Dedifferentiated amniotic fluid mesenchymal stem cell (primary cell): ENCODE measurements around the gene RRP1B.

Source experiments
- DNase-seq: peaks from one replicate; pipeline ENCODE4 v3.0.0-alpha.2; 2016; ENCODE audit errors: extremely low spot score

Gene RRP1B

DNA sequence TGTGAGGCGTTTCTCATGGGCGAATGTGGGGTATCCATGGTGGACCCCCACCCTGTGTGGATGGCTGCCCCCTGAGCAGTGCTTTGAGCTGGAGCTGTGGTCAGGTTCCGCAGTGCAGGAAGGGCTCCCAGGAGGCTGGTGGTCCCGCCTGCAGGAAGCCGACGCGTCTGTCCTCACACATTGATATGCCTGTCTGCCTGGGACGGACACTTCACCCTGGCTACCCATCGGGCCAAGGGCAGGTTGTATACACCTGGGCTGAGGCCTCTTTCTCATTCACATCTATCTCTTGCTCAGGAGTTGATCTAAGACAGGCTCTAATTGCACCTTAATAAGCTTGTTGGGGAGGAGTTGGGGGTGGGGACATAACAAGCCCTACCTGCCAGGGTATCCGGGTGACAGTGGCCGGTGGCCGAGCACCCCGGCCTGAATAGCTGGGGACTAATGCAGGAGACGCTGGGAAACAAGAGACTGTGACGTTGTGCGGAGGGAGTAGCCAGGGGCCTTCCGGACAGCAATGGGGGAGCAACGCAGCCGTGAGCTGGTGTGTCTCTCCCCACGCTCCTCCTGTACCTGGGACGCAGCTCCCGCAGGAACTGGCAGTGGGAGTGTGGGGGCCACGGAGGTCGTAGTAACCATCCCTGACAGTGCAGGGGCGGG, 81.3 kb downstream of the RRP1B start:
- DNase-seq = no peak

DNA sequence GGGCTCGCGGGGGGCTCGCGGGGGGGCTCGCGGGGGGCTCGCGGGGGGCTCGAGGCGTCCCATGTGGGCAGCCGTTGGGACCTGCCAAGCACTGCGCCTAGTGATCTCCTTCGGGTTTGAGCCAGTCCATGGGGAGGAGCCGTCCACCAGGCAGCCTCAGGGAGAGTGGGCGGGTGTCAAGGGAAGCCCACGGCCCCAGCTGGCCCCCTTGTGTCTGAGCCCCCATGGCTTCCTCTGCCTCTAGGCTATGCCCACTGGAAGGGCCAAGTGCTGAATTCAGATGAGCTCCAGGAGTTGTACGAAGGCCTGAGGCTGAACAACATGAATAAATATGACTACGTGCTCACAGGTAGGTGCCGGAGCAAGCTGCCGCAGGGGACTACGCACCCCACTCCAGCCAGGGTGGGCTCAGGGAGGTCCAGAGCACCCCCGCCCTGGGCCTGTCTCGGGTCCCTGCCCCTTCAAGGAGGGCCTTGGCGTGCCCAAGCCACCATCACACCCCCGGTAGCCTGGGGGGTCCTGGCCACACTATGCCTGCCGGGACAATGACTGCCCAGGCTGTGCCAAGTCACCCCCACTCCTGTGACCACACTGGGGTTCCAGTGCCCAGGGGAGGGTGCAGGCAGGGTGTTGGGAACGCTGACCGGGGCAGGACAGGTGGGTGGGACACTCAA, 82.2 kb downstream of the RRP1B start:
- DNase-seq = no peak

DNA sequence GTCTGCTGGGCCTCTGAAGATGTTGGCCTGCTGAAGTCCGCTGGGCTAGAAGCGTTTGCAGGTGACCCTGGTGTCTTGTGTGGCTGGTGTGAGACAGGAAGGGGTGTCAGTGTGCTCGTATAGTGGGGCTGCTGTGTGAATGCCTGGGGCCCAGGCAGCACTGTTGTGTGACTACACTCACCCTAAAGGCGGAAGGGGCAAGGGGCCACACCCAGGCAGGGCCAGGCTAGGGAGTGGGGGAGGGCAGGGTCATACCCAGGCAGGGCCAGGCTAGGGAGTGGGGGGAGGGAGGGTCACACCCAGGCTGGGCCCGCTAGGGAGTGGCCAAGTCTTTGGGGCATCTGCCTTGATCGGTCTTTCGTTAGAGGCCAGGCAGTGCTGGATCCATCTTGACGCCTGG, 84.6 kb downstream of the RRP1B start:
- no peak for DNase-seq

DNA sequence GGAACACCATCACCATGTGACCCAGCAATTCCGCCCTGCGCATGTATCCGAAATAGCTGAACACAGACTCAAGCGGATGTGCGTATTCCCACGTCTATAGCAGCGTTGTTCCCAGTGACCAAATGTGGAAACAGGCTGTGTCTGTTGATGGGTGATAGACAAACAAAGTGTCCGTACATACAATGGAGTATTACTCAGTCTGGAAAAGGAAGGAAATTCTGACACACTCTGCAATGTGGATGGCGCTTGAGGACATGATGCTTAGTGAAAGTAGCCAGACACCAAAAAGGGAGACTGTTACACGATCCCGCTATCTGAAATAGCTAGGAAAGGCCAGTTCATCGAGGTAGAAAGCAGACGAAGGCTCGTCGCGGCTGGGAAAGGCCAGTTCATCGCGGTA, 85.4 kb downstream of the RRP1B start:
- DNase-seq = no peak
